ENCODE results near the gene UBE2G2.

DNA sequence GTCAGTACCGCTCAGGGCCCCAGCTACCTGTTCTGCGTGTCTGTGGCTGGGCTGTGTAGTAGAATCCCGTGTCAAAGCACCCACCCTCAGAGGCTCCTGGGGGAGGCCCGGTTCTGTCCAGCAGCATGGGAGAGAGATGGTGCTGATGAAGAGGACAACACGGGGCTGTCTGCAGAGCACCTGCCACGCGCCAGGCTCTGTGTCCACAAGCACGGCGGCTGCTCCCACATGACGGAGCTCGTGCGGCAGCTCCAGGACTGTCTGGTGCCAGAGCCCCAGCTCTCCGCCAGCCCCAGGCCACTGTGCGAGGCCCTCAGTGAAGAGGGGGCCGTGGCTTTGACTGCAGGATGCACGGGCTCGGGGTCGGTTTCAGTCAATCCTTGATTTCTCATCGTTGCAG is 48.3 kb downstream of the UBE2G2 start:
- TF ChIP-seq, protein P1, sequence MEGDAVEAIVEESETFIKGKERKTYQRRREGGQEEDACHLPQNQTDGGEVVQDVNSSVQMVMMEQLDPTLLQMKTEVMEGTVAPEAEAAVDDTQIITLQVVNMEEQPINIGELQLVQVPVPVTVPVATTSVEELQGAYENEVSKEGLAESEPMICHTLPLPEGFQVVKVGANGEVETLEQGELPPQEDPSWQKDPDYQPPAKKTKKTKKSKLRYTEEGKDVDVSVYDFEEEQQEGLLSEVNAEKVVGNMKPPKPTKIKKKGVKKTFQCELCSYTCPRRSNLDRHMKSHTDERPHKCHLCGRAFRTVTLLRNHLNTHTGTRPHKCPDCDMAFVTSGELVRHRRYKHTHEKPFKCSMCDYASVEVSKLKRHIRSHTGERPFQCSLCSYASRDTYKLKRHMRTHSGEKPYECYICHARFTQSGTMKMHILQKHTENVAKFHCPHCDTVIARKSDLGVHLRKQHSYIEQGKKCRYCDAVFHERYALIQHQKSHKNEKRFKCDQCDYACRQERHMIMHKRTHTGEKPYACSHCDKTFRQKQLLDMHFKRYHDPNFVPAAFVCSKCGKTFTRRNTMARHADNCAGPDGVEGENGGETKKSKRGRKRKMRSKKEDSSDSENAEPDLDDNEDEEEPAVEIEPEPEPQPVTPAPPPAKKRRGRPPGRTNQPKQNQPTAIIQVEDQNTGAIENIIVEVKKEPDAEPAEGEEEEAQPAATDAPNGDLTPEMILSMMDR (IDR thresholded peaks at IDR 0.05): no peak
- no peak for TF ChIP-seq POLR2A (IDR thresholded peaks at IDR 0.05)
